Kidney (tissue), 14 donors: ENCODE measurements around the gene DNAI4. TPM values are rescaled to one million over a fixed set of nuclear protein-coding genes. Genes with fewer than 3 reads are reported as not detected.

ENCODE experiments used
- DNase-seq, 5 donors: peaks; one replicate each; pipeline ENCODE4 v3.0.0-alpha.2; 2013 to 2020
- FAIRE-seq: peaks from 2 replicates; lab custom pipeline; 2012; peaks lifted over from hg19 to GRCh38; lab: Jason Lieb, UNC
- H3K27ac ChIP-seq, 2 donors: one replicate each; pipeline ENCODE4 v1.7.0; 2013; ENCODE audit warnings: low read depth in 2 of 2, low read length in 2 of 2, inconsistent platforms in 1 of 2
- H3K27me3 ChIP-seq: one replicate; pipeline ENCODE4 v1.7.1; 2013; ENCODE audit warnings: low read length, inconsistent platforms; ENCODE audit not compliant: control insufficient read depth, insufficient read depth
- H3K36me3 ChIP-seq, 3 donors: one replicate each; pipeline versions ENCODE4 v1.7.0 to v1.7.1; 2013; ENCODE audit warnings: low read length in 3 of 3, control low read depth in 1 of 3, inconsistent platforms in 1 of 3; ENCODE audit not compliant: insufficient read depth in 3 of 3, control insufficient read depth in 2 of 3
- H3K4me1 ChIP-seq, 3 donors: one replicate each; pipeline versions ENCODE4 v1.7.0 to v1.7.1; 2013; ENCODE audit warnings: low read length in 3 of 3, inconsistent platforms in 1 of 3, low read depth in 1 of 3; ENCODE audit not compliant: control insufficient read depth in 2 of 3, insufficient read depth in 2 of 3
- H3K4me3 ChIP-seq, 3 donors: one replicate each; pipeline versions ENCODE4 v1.7.0 to v1.8.1; 2013; ENCODE audit warnings: low read length in 3 of 3, control low read depth in 1 of 3, inconsistent platforms in 1 of 3
- H3K9ac ChIP-seq, 3 donors: one replicate each; pipeline versions ENCODE4 v1.7.0 to v1.7.1; 2013; ENCODE audit warnings: low read length in 3 of 3, control low read depth in 1 of 3, inconsistent platforms in 1 of 3
- H3K9me3 ChIP-seq, 3 donors: one replicate each; pipeline versions ENCODE4 v1.7.0 to v1.7.1; 2013; ENCODE audit warnings: low read length in 3 of 3, control low read depth in 1 of 3, inconsistent platforms in 1 of 3; ENCODE audit not compliant: control insufficient read depth in 2 of 3, insufficient read depth in 1 of 3
- intact Hi-C: fragments of 100-400 bp; cut with DNase I; formaldehyde crosslinking; loops from one replicate; pipeline ENCODE4 v1.11.1; 2022
- polyA plus RNA-seq: library from polyadenylated mRNA; stranded (reverse); fragments of 350-450 nt; fragmentation: Illumina TruSeq; extraction: RNeasy Lipid Tissue Mini Kit (QIAGEN cat#74804); gene quantifications from one replicate; pipeline ENCODE4 v1.2.3, GENCODE V29; 2014; ENCODE audit warnings: low read depth, low replicate concordance; ENCODE audit not compliant: insufficient read depth
- total RNA-seq: library from RNA; stranded (reverse); fragmentation: NEBNext Ultra II Directional; extraction: Animal tissue kit (Norgen Biotek cat#: 25700); gene quantifications from one replicate; pipeline ENCODE4 v1.2.1, GENCODE V29; 2021
- TF ChIP-seq, protein P1 (sequence below): IDR thresholded peaks from 3 replicates; pipeline ENCODE4 v1.5.1; 2012; ENCODE audit warnings: mild to moderate bottlenecking, moderate library complexity, borderline replicate concordance; ENCODE audit not compliant: insufficient read depth; ENCODE audit errors: extremely low read depth
- donor health status: control.
- donor health status: control.
- donor health status: control.
- donor health status: control.
- donor health status: control.
- donor health status: DM: yes; HTN: yes; CAD: no.
- donor health status: Normal renal cell carcinoma (clear cell type).

DNAI4 gene
- total and polyA plus RNA-seq, 2 donors from 2014 or later: 4.1 to 26.8 TPM

GRCh38 chr1:66833112-66833511, 91.5 kb downstream of the DNAI4 start:
- FAIRE-seq: no peak
- Histone ChIP-seq H3K27ac (no peak overlapping the region), H3K4me3 (no peak overlapping the region), H3K4me1 (no peaks in the 10 kb centered on the region), H3K27me3 (no peaks in the 10 kb centered on the region), H3K9ac (no peak overlapping the region), H3K36me3 (no peaks in the 10 kb centered on the region), H3K9me3 (no peaks in the 10 kb centered on the region)
- TF ChIP-seq, protein P1, sequence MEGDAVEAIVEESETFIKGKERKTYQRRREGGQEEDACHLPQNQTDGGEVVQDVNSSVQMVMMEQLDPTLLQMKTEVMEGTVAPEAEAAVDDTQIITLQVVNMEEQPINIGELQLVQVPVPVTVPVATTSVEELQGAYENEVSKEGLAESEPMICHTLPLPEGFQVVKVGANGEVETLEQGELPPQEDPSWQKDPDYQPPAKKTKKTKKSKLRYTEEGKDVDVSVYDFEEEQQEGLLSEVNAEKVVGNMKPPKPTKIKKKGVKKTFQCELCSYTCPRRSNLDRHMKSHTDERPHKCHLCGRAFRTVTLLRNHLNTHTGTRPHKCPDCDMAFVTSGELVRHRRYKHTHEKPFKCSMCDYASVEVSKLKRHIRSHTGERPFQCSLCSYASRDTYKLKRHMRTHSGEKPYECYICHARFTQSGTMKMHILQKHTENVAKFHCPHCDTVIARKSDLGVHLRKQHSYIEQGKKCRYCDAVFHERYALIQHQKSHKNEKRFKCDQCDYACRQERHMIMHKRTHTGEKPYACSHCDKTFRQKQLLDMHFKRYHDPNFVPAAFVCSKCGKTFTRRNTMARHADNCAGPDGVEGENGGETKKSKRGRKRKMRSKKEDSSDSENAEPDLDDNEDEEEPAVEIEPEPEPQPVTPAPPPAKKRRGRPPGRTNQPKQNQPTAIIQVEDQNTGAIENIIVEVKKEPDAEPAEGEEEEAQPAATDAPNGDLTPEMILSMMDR: no peak
- intact Hi-C loops: no loop called here
- DNase-seq: no peak

GRCh38 chr1:66831529-66832239, 93.0 kb downstream of the DNAI4 start:
- Histone ChIP-seq H3K36me3 (no peaks in the 10 kb centered on the region), H3K4me3 (no peak overlapping the region), H3K9ac (no peak overlapping the region), H3K4me1 (no peaks in the 10 kb centered on the region), H3K27ac (no peak overlapping the region), H3K9me3 (no peaks in the 10 kb centered on the region), H3K27me3 (no peaks in the 10 kb centered on the region)
- TF ChIP-seq, protein P1: no peak
- FAIRE-seq (no peak), DNase-seq (no peak)
- intact Hi-C loops: no loop called here

- intact Hi-C loops: no loop called here
- Histone ChIP-seq H3K4me3 (no peak overlapping the region), H3K36me3 (no peaks in the 10 kb centered on the region), H3K27me3 (no peaks in the 10 kb centered on the region), H3K27ac (no peak overlapping the region), H3K9ac (no peak overlapping the region), H3K9me3 (no peaks in the 10 kb centered on the region), H3K4me1 (no peaks in the 10 kb centered on the region)
- FAIRE-seq: no peak
- DNase-seq: no peak
- TF ChIP-seq, protein P1: no peak
Observed at GRCh38 chr1:66824771-66825170, 99.9 kb downstream of the DNAI4 start.
